Measurements from ENCODE around the gene SLC35E3. TPM values are rescaled to one million over a fixed set of nuclear protein-coding genes. Genes with fewer than 3 reads are reported as not detected.

SLC35E3 gene
- total RNA-seq, 4 donors from 2014 or later, result 1.6 to 8.1 (median 4.6) TPM

DNA sequence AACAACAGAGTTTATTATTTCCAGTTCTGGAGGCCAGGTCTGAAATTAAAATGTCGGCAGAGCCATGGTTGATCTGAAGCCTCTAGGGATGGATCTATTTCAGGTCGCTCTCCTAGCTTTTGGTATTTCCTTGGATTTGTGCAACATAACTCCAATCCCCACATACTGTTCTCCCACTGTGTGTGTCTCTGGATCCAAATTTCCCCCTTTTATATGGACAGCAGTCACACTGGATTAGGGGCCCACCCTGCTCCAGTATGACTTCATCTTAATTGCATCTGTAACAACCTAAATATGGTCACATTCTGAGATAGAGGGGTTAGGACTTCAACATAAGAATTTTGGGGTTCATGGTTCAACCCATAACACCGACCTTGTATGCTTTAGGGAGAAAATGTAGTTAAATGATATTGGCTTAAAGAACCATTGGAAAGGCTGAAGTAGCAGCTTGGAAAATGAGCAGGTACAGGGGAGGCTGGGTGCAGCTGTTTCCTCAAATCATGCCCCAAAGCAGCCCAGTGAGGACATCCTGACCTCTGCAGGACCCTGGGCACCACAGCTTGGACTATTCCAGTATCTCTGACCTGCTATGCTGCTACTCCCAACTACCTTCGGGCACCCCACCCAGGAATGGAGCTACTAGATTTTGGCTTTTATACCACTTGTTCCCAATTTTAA is 48.1 kb downstream of the SLC35E3 start:
- TF ChIP-seq POLR2AphosphoS5 (IDR thresholded peaks at IDR 0.05) (no peak), CTCF (IDR thresholded peaks at IDR 0.05) (no peak)
- H3K4me3 ChIP-seq, result no peak overlapping the region
- H3K4me1 ChIP-seq, result no peaks in the 10 kb centered on the region
- 82 to 94% methylated on average over 3 to 4 of the region's 4 CpGs for WGBS, 2 donors (ENCODE audit: low coverage in 1 of 2)
- DNase-seq, result no peak
- H3K36me3 ChIP-seq, result no peaks in the 10 kb centered on the region
- intact Hi-C loops (cut with DNase I; ENCODE audit: low total_unique reads) (no loop called here), in situ Hi-C loops (cut with MboI; ENCODE audit: low pct_ligation_motif_present in 1 of 4, low pct_unique_long_range_greater_than_20kb in 1 of 4, low sequenced_read_pairs in 3 of 4) (no loop called here)
- H3K27ac ChIP-seq, result no peak overlapping the region
- H3K9me3 ChIP-seq, result no peaks in the 10 kb centered on the region
- no peaks in the 10 kb centered on the region for H3K27me3 ChIP-seq

DNA sequence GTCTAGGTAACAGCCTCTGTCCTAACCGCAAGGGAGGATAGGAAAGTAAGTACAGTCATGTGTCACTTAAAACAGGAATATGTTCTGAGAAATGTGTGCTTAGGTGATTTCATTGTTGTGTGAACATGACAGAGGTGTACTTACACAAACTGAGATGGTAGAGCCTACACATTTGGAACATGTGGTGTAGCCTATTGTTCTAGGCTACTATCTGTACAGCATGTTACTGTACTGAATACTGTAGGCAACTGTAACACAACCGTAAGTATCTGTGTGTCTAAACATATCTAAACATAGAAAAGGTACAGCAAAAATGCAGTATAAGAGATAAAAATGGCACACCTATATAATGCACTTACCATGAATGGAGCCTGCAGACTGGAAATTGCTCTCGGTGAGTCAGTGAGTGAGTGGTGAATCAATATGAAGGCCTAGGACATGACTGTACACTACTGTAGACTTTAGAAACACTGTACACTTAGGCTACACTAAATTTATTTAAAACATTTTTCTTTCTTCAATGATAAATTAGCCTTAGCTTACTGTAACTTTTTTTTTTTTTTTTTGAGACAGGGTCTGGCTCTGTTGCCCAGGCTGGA is 48.8 kb downstream of the SLC35E3 start:
- Histone ChIP-seq H3K36me3 (no peaks in the 10 kb centered on the region), H3K4me3 (no peak overlapping the region), H3K4me1 (no peaks in the 10 kb centered on the region), H3K9me3 (no peaks in the 10 kb centered on the region), H3K27me3 (no peaks in the 10 kb centered on the region), H3K27ac (no peak overlapping the region)
- in situ Hi-C loops (cut with MboI; ENCODE audit: low pct_ligation_motif_present in 1 of 4, low pct_unique_long_range_greater_than_20kb in 1 of 4, low sequenced_read_pairs in 3 of 4), result no loop called here
- WGBS, 2 donors (ENCODE audit: low coverage in 1 of 2), result 95 to 100% methylated on average over 2 to 3 of the region's 3 CpGs
- TF ChIP-seq POLR2A (IDR thresholded peaks at IDR 0.05), result no peak
- TF ChIP-seq CTCF (IDR thresholded peaks at IDR 0.05), result no peak
- no peak for TF ChIP-seq EP300 (IDR thresholded peaks at IDR 0.05; ENCODE audit: low read depth)
- TF ChIP-seq POLR2AphosphoS5 (IDR thresholded peaks at IDR 0.05), result no peak
- intact Hi-C loops (cut with DNase I; ENCODE audit: low total_unique reads), result no loop called here
- DNase-seq, result no peak

DNA sequence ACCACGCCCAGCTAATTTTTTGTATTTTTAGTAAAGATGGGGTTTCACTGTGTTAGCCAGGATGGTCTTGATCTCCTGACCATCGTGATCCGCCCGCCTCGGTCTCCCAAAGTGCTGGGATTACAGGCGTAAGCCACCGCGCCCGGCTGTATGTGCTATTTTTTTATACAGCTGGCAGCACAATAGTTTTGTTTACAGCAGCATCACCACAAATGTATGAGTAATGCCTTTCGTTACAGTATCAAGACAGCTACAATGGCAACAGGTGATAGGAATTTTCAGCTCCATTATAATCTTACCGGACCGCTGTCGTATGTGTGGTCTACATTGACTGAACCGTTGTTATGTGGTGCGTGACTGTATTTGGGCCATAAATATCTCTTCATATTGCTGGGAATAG is 50.4 kb downstream of the SLC35E3 start:
- no peaks in the 10 kb centered on the region for H3K27me3 ChIP-seq
- TF ChIP-seq EP300 (IDR thresholded peaks at IDR 0.05; ENCODE audit: low read depth), result no peak
- no peak for TF ChIP-seq POLR2A (IDR thresholded peaks at IDR 0.05)
- no peak for TF ChIP-seq CTCF (IDR thresholded peaks at IDR 0.05)
- no peak for TF ChIP-seq POLR2AphosphoS5 (IDR thresholded peaks at IDR 0.05)

DNA sequence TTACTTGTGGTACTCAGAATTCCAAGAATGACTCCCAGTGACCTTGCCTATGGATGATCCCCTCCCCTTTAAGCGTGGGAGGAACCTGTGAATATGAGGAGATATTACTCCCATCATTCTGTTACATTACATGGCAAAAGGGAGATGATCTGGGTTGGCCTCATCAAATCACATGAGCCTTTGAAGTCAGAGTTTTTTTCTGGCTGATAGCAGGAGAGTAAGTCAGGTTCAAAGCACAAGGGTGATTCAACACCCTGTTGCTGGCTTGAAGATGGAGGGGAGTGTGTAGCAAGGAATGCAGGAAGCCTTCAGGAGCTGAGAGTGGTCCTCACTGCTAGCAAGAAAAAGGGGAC is 52.9 kb downstream of the SLC35E3 start:
- DNase-seq, result no peak
- H3K36me3 ChIP-seq, result no peaks in the 10 kb centered on the region
- no peaks in the 10 kb centered on the region for H3K27me3 ChIP-seq
- no peak overlapping the region for H3K27ac ChIP-seq
- H3K4me1 ChIP-seq, result peaks cover 0 to 14% (median 2%) of the 10 kb centered on the region in 4 donors
- intact Hi-C loops (cut with DNase I; ENCODE audit: low total_unique reads), result no loop called here
- H3K9me3 ChIP-seq, result no peaks in the 10 kb centered on the region
- in situ Hi-C loops (cut with MboI; ENCODE audit: low pct_ligation_motif_present in 1 of 4, low pct_unique_long_range_greater_than_20kb in 1 of 4, low sequenced_read_pairs in 3 of 4), result no loop called here
- TF ChIP-seq POLR2A (IDR thresholded peaks at IDR 0.05), result no peak
- no peak for TF ChIP-seq EP300 (IDR thresholded peaks at IDR 0.05; ENCODE audit: low read depth)
- TF ChIP-seq CTCF (IDR thresholded peaks at IDR 0.05), result no peak
- TF ChIP-seq POLR2AphosphoS5 (IDR thresholded peaks at IDR 0.05), result no peak
- H3K4me3 ChIP-seq, result no peak overlapping the region
- WGBS, 2 donors (ENCODE audit: low coverage in 1 of 2), result 90 to 100% methylated on average over 1 of the region's 1 CpG

More for the DNA sequence above, 50.4 kb downstream of the SLC35E3 start:
- Histone ChIP-seq H3K4me1 (peaks cover 0 to 6% (median 0%) of the 10 kb centered on the region in 4 donors), H3K36me3 (no peaks in the 10 kb centered on the region), H3K4me3 (no peak overlapping the region), H3K27ac (no peak overlapping the region), H3K9me3 (no peaks in the 10 kb centered on the region)
- WGBS, 2 donors (ENCODE audit: low coverage in 1 of 2), result 96% methylated on average over 11 to 15 of the region's 15 CpGs
- no peak for DNase-seq
- intact Hi-C loops (cut with DNase I; ENCODE audit: low total_unique reads) (no loop called here), in situ Hi-C loops (cut with MboI; ENCODE audit: low pct_ligation_motif_present in 1 of 4, low pct_unique_long_range_greater_than_20kb in 1 of 4, low sequenced_read_pairs in 3 of 4) (no loop called here)

Data from transverse colon (tissue), 4 donors.